ENCODE data around the gene ARID4B.

- no peak for TF ChIP-seq POLR2AphosphoS5 (IDR thresholded peaks at IDR 0.05)
- TF ChIP-seq CTCF (IDR thresholded peaks at IDR 0.05), result no peak
Observed at GRCh38 chr1:235176486-235176885, 151.5 kb downstream of the ARID4B start.

Data from sigmoid colon (tissue), 4 donors.